H4 (cell line): Measurements from ENCODE around the gene MS4A14. TPM values are rescaled to one million over a fixed set of nuclear protein-coding genes. Genes with fewer than 3 reads are reported as not detected.
A peak's percentile ranks its signal among the peaks of the same experiment; 100 is the strongest.
"Not testable (repeated sequence)": the region's sequence is repeated elsewhere in the genome, so short reads cannot be mapped to it uniquely, and the experiment has no call there.

Source experiments
- DNase-seq: peaks from one replicate; pipeline ENCODE4 v3.0.0-alpha.2; 2015; ENCODE audit warnings: low spot score
- total RNA-seq: library from RNA; depleted of rRNA; stranded (reverse); fragments of >200 nt; shearing (Covaris generic); gene quantifications from 2 replicates; pipeline ENCODE4 v1.2.3, GENCODE V29; 2014; rRNA removed

Gene MS4A14, protein sequence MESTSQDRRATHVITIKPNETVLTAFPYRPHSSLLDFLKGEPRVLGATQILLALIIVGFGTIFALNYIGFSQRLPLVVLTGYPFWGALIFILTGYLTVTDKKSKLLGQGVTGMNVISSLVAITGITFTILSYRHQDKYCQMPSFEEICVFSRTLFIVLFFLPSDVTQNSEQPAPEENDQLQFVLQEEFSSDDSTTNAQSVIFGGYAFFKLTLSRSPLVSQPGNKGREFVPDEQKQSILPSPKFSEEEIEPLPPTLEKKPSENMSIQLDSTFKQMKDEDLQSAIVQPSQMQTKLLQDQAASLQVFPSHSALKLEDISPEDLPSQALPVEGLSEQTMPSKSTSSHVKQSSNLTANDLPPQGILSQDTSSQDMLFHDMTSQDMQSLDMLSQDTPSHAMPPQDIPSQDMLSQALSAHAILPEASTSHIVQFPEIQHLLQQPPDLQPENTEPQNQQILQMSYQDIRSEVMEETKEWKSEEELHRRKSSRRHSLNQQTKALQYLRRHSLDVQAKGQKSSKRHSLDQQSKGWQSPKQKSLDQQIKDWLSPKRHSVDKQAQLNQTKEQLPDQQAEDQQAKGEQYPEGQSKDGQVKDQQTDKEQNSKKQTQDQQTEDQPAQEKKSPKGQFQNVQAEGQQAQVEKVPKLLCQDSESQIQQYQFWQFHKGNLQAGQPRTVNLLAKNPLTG
- total RNA-seq = not detected in 2 replicates

- no peak for DNase-seq
Observed at GRCh38 chr11:60396382-60396781, at the start of gene MS4A14. MS4A14 (plus strand) TSS chr11:60396459; CDS start chr11:60396579, 120 bp downstream.

DNA sequence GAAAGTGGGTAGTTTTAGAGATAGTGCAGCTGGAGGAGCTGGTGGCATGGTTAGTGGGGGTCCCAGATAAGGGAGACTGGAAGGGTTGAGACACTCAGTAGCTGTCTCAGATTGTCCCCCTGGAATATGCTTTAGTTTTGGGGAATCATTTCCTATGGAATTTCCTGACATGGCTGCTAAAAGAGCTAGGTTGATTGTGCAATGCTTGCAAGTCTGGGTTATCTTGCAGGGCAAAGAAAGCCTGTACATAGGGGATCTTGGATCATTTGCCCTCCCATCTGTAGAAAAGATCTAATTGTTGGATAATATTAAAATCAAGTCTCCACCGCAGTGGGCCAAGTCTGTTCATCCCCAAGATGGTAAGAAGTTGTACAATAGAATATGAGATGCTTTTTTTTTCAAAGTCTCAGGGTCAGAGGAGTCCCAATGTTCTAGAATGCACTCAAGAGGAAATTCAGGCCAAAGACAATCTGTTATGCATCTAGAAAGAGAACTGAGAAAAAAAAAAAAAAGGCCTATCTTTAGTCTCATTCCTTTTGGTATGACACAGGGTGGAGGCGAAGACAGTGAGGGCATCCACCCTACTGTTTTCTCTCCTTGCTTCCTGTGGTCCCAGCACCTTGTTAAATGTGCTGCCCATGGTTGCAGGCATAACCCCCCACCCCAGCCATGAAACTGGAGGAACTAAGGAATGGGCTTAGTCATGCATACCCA is 49.0 kb upstream of the MS4A14 start:
- DNase-seq = no peak

DNA sequence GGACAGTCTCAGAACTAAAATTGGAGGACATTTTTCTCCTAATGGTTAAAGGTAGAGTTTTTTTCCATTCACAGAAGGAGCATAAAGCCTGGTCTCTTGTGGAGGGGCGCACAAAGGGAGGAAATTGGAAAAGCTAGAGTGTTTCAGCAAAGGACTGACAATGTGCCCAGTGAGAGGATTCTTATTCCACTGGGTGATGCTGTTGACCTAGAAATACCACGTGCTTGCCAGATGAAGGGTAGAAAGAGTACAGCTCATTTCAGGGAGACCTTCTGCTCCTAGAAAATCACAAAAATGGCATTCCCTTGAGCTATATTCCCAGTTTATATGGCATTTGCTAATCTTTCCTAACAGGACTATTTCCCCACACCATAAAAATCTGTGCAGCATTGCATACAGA is 48.1 kb upstream of the MS4A14 start:
- DNase-seq = no peak

DNA sequence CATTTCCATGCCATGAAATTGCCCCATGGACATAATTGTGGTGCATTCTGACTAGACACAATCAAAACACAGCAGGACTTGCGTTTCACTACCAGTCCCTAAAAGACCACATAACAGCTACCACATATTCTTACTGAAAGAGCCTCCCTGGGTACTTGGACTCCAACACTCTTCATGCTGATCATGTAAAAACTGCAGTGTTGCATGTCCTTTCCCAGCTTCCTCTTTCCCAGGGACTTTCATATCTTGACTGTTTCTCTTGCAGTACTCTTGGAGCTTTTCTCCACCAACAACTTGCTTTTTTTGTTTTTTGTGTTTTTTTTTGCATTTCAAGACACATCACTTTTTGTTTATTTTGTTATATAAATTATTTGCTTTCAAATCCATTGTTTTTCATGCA is 46.3 kb upstream of the MS4A14 start:
- DNase-seq = no peak

- DNase-seq = no peak
Observed at GRCh38 chr11:60357771-60358170, 38.5 kb upstream of the MS4A14 start.

DNA sequence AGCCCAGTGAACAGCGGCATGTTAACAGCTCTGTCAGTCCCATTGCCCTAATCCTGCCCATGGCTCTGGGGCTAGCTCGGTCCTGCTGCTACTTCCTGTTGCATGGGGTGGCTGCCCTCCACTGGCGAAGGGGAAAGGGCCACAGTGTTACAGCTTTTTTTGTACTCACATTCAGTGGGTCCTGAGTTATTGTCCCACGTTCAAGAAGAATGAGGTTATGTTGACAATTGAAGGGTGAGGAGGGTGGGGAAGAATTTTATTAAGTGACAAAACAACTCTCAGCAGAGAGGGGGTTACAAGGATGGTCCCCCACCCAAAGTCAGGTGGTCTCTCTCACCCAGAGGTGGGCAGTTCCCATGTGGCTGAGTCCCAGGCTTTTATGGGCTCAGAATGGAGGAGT is 35.6 kb upstream of the MS4A14 start:
- DNase-seq = no peak

GRCh38 chr11:60362241-60362640 is 34.0 kb upstream of the MS4A14 start:
- no peak for DNase-seq

GRCh38 chr11:60363542-60364470 is 32.5 kb upstream of the MS4A14 start:
- DNase-seq = peak; percentile 49

DNA sequence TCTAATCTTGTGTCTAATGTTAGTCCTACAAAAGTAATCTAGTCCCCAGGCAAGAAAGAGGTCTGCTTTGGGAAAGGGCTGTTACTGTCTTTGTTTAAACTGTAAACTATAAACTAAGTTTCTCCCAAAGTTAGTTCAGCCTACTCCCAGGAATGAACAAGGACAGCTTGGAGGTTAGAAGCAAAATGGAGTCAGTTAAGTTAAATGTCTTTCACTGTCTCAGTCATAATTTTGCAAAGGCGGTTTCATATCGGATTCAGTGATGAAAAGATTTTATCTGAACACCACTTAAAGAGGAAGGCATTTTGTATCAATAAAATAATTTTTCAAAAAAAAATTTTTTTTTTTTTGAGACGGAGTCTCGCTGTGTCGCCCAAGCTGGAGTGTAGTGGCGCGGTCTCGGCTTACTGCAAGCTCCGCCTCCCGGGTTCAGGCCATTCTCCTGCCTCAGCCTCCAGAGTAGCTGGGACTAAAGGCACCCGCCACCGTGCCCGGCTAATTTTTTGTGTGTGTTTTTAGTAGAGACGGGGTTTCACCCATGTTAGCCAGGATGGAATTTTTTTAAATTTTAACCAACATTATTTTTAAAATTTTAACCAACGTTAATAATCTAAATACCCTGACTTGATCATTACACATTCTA is 29.9 kb upstream of the MS4A14 start:
- DNase-seq = not testable (repeated sequence)

DNA sequence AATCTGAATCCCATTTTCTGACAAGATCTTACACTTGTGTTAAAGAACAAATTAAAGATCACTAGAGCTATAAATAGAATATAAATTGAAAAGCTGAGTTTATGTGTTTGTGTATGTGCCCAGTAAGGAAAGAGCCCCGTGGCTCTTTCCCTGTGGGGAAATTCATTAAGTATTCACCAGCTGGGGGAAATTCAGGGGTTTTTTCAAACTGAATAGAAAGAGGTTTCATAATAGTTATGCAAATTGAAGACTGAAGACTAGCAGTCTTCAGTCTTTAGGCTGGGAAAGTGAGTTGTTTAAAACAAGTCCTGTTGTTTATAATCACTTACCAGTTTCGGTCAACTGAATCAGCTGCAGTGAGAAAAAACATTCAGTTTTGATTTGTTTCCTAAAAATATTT is 29.2 kb upstream of the MS4A14 start:
- no peak for DNase-seq

DNA sequence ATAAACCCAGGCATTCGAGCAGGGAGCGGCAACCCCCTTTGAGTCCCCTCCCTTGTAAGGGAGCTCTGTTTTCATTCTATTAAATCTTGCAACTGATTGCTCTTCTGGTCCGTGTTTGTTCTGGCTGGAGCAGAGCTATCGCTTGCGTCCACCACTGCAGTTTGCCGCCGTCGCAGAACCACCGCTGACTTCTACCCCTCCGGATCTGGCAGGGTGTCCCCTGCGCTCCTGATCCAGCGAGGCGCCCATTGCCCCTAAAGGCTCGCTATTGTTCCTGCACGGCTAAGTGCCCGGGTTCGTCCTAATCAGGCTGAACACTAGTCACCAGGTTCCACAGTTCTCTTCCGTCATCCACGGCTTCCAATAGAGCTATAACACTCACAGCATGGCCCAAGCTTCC is 28.4 kb upstream of the MS4A14 start:
- DNase-seq = no peak

GRCh38 chr11:60370252-60370810 is 25.9 kb upstream of the MS4A14 start:
- no peak for DNase-seq

DNA sequence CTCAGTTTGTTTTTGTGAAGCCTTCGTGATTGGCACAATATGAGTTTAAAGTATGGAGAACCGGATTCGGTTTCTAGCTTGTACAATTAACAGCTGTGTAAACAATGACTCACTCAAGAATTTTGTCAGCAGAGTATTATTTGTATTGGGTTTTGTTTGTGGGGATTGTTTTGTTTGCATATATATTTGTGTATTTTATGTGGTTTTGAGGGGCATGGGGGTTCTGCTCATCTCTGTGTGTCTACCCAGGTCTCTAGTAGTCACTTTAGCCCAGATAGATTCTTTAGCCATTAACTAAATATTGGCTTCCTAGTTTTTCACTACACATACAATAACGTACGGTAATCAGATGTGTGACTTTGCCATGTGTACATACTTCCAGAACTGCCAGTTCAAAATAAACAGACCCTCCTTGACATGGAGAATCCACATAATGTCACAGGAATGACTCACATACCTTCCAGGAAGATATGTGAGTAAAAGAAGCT is 25.4 kb upstream of the MS4A14 start:
- DNase-seq = peak; percentile 55

DNA sequence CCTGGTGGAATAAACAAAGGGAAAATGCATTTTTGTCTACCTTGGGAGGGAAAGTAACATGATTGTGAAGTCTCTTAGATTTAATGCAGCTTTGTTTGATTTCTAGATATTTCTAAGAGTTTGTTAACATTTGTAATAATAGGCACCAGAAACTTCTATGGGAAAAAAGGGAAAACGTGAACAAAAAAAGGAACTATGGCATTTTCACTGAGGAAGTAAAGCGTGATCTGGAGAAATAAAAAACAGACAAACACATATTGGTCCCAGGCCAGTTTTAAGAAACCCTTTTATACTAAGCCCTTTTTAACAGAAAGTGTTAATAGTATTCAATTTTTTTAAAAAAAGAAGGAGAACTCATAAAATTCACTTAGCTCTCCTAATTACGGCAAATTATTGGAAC is 24.9 kb upstream of the MS4A14 start:
- DNase-seq = no peak

GRCh38 chr11:60371854-60372253 is 24.4 kb upstream of the MS4A14 start:
- DNase-seq = no peak

GRCh38 chr11:60372767-60373166 is 23.5 kb upstream of the MS4A14 start:
- DNase-seq = no peak

DNA sequence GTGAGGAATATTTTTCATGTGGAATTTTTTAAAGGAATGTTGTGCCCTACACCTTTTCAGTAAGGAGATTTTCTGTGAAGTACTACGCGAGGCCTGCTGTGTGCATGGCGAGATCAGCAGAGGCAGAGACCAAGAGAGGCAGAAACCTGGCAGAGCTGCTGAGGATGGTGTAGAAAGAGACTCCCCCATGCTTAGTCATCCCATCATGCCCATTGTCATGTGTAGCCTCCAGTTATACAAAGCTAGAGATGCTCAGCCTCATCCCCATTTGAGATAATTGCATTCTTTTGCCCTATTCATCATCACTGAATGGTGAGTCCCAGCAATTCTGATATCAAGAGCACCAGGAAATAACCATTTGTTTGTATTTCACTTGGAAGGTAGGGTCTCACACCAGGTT is 20.9 kb upstream of the MS4A14 start:
- DNase-seq = no peak

- DNase-seq = no peak
Observed at GRCh38 chr11:60376601-60377000, 19.7 kb upstream of the MS4A14 start.

DNA sequence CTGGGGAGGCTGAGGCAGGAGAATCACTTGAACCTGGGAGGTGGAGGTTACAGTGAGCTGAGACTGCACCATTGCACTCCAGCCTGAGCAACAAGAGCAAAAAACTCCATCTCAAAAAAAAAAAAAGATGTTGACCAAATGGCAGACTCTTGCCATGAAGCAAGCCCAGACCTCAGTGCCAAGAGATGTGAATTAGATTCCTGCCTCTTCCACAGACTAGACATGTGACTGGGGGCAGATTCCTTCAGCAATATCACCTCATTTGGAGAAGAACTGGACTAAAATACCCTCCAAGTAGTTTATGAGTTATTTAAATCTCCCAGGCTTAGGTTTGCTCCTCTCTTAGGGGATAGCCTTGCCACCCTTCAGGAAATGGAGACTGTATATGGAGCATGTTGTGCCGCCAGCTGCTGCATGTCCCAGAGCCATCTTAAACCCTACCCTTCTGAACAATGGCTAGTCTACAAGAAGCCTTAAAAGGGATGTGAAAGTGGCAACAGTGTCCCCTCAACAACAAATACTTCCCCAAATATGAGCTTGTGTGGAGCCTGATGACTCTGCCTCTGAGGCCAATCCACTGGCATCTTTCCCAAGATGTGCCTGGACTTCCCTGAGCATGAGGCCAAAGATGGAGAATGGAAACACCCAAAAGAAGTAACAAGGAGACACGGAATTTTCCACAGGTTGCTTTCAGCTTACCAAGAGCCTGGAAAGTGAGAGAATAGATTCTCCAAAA is 18.7 kb upstream of the MS4A14 start:
- no peak for DNase-seq

DNA sequence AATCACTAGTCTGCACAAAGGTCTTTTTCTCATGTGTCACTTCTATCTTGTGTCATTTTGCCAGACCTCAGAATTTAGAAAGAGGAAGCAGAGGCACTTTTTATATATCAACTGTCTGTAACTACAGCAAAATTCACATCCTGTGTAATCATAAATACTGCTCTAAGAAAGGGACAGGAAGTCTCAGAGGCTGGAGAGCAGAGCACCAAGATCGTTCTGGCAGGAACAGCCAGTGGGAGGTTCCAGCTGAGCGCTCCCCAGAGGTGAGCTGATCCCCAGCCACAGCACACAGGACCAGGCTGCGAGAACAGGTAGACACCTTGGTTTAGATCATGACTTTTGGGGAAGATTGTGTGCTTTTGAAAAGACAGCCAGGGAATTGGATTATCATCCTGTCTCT is 17.9 kb upstream of the MS4A14 start, which contains the start of gene MS4A7:
Gene MS4A7 (plus strand): TSS at position 179 of the 400 bp plus-strand sequence. CDS start 4,610 bp downstream, outside the sequence.
- DNase-seq = no peak
